ENCODE measurements around the gene EREG.

Gene EREG

DNA sequence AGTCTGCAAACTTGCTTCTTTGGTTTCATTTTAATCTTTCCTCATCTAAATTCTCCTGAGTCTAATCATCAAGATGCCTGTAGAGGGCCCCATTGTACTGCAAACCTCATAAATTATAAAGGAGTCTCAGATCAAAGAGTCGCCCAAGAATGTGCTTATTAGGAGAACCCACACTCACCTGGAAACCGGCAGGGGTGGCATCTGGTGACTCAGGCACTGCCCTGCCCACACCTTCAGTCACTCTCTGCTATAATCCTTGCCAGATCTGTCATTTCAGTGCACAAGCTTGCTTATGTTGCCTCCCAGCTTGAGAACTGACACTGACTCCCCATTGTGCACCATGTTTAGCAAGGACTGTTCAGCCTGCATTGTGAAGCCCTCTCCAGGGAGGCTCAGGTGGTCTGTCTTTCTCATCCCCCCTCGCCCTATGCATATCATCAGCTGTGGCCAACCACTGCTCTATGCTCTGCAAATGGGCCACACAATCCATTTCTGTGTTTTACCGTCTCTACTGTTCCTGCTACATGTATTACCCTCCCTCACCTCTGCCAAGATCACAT lies 44.3 kb upstream of the EREG start:
- peak overlapping the region; percentile 22 for H3K4me3 ChIP-seq (ENCODE audit: low read depth, low read length)
- peak; percentile 82 for DNase-seq (ENCODE audit: low read depth)
- TF ChIP-seq, protein P1, sequence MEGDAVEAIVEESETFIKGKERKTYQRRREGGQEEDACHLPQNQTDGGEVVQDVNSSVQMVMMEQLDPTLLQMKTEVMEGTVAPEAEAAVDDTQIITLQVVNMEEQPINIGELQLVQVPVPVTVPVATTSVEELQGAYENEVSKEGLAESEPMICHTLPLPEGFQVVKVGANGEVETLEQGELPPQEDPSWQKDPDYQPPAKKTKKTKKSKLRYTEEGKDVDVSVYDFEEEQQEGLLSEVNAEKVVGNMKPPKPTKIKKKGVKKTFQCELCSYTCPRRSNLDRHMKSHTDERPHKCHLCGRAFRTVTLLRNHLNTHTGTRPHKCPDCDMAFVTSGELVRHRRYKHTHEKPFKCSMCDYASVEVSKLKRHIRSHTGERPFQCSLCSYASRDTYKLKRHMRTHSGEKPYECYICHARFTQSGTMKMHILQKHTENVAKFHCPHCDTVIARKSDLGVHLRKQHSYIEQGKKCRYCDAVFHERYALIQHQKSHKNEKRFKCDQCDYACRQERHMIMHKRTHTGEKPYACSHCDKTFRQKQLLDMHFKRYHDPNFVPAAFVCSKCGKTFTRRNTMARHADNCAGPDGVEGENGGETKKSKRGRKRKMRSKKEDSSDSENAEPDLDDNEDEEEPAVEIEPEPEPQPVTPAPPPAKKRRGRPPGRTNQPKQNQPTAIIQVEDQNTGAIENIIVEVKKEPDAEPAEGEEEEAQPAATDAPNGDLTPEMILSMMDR (conservative IDR thresholded peaks at IDR 0.05; ENCODE audit: low read depth, low read length) = peak; percentile 69

- H3K4me3 ChIP-seq (ENCODE audit: low read depth, low read length) = no peak overlapping the region
- TF ChIP-seq, protein P1 (conservative IDR thresholded peaks at IDR 0.05; ENCODE audit: low read depth, low read length) = no peak
- DNase-seq (ENCODE audit: low read depth) = no peak
These were observed 42.6 kb upstream of the EREG start for GRCh38 chr4:74322301-74322700.

GRCh38 chr4:74323663-74324062 lies 41.3 kb upstream of the EREG start:
- DNase-seq (ENCODE audit: low read depth) = no peak
- TF ChIP-seq, protein P1 (conservative IDR thresholded peaks at IDR 0.05; ENCODE audit: low read depth, low read length) = no peak
- no peak overlapping the region for H3K4me3 ChIP-seq (ENCODE audit: low read depth, low read length)

DNA sequence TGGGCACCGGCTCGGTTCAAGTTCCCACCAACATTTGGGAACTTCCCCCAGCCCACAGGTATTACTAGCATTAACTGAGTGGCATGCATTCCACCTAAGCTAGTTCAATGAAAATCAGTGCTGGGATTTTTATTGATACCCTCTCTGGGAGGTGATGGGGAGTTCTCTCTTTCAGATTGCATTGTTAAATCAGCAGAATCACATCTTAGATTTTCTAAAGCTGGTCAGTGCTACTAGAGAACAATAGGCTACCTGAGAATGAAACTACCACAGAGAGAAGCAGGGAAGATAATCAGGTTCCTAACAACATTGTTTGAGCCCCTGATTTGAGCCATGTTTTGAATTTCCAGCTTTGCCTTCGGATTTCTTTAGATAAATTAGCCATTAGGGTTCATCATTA lies 40.7 kb upstream of the EREG start:
- TF ChIP-seq, protein P1 (conservative IDR thresholded peaks at IDR 0.05; ENCODE audit: low read depth, low read length) = no peak
- H3K4me3 ChIP-seq (ENCODE audit: low read depth, low read length) = no peak overlapping the region
- DNase-seq (ENCODE audit: low read depth) = no peak

- no peak for DNase-seq (ENCODE audit: low read depth)
- TF ChIP-seq, protein P1 (conservative IDR thresholded peaks at IDR 0.05; ENCODE audit: low read depth, low read length) = no peak
- H3K4me3 ChIP-seq (ENCODE audit: low read depth, low read length) = no peak overlapping the region
These were observed 39.1 kb upstream of the EREG start for GRCh38 chr4:74325886-74326285.

DNA sequence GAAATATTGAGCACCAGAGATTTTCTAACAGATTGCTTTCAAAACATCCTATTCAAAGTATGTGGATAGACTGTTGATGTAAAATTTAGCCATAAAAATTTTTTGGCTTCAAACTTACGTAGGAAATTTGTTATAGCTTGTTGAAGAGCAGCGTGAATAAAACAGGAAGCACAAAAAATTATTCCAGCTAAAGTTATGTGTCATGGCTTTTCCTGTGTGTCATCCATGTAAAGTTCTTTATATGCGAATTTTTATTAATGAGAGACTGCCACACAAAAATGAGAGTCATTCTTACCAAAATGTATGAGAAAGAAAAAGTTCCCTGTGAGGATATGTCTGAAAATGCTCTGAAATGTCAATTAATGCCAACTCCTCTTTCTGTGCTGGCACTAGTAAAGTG lies 37.2 kb upstream of the EREG start:
- no peak for DNase-seq (ENCODE audit: low read depth)
- no peak overlapping the region for H3K4me3 ChIP-seq (ENCODE audit: low read depth, low read length)
- TF ChIP-seq, protein P1 (conservative IDR thresholded peaks at IDR 0.05; ENCODE audit: low read depth, low read length) = no peak

DNA sequence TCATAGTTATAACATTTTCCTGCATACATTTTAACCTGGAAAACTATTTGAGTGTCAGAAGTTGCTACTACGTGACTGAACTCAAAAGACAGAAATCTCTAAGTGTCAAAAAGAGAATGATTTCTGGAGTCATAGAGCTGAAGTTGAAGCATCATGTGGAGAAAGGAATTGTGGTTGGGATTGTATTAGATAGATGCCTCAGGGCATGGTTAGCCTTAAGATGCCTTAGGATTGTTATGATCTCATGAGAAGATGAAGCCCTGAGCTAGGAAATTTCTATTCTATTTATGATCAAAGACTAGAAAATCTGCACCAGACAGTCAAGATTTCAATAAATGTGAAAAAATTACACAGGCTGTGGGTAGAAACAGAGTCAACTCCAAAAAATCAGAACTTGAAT lies 36.4 kb upstream of the EREG start:
- DNase-seq (ENCODE audit: low read depth) = no peak
- TF ChIP-seq, protein P1 (conservative IDR thresholded peaks at IDR 0.05; ENCODE audit: low read depth, low read length) = no peak
- no peak overlapping the region for H3K4me3 ChIP-seq (ENCODE audit: low read depth, low read length)
